ENCODE results near the gene ZNF317.
"Not testable (repeated sequence)": the region's sequence is repeated elsewhere in the genome, so short reads cannot be mapped to it uniquely, and the experiment has no call there.

ZNF317 gene

DNA sequence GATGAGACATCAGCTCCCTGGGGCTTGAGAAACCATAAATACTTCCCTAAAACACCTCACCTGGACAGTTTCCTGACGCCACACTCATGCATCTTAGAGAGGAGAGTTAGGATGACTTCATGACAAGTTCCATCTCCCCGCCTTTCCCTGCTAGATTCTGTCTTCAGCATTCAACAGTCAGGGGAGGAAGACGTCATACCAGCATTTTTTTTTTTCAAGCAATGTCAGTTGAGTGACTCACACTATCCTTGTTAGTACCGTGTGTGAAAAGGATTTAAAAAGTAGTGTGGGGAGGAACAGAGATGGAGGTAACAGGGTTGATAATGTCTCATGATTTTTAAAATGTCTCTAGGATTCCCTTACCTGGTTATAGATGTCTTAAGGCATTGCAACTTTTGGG is 38.7 kb downstream of the ZNF317 start, which contains the start of gene OR7D2:
OR7D2 (plus strand) TSS at position 79 of the 400 bp plus-strand sequence. CDS start 6,803 bp downstream, outside the sequence.
- no peak for DNase-seq

DNA sequence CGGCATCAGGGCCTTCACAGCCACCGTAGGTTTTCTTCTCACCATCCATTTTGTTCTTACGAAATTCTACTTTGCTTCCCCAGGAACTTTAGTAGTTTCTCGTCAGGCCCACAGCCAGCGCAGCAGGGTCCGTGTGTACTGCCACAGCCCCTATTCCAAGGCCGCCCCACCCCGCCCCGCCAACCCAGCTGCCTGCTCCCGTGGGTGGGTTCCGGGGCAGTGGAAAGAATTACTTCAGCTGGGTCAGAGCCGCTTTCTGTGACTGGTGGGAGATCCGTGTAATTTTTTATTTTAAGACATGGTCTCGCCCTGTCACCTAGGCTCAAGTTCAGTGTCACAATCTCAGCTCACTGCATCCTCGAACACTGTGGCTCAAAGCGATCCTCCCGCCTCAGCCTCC is 42.8 kb downstream of the ZNF317 start:
- no peak for DNase-seq

DNA sequence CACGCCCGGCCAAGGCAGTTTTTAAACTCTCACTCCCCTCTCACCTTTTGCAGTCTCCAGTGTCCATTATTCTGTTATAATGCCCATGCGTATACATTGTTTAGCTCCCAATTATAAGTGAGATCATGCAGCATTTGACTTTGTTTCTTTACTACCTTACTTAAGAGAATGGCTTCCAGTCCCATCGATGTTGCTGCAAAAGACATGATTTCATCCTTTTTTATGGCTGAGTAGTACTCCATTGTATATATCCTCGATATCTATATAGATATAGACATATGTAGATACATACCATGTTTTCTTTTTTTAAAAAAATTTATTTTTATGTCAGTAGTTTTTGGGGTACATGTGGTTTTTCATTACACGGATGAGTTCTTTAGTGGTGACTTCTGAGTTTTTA is 47.0 kb downstream of the ZNF317 start:
- DNase-seq = no peak

DNA sequence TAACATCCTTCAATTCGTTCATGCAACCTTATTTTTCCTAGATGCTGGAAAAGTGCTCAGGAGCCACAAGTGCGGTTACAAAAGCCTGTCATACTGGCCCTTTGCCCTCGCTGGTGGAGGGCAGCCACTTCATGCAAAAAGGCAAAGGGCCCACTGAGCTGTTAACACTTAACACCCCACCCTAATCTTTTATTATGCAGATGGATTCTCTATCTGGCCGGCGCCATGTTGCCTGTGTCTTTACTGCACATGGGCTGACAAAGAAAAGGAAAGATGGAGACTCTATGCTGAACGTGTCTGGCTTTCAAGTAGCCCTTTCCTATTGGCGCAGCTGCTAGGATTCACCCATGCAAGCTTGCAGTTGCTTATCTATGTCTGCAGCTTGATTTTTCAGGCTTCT is 49.3 kb downstream of the ZNF317 start:
- DNase-seq = no peak

DNA sequence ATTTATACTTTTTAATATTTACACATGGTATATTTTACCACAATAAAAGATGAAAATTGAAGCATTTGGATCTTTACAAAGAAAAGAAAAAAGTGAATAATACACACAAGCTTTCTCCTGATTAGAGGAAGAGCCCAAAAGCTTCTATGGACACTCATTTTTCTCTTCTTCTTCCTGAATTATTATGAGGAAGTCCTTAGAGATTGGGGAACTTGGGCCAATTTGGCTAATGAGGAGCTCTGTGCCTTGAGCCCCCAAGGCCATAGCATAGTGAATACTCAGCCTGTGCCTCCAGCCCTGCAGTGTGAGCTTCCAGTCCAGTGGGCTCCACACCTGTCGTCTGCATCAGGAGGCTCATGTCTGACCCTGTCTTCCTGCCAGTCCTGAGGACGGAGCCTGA is 57.8 kb downstream of the ZNF317 start:
- not testable (repeated sequence) for DNase-seq

DNA sequence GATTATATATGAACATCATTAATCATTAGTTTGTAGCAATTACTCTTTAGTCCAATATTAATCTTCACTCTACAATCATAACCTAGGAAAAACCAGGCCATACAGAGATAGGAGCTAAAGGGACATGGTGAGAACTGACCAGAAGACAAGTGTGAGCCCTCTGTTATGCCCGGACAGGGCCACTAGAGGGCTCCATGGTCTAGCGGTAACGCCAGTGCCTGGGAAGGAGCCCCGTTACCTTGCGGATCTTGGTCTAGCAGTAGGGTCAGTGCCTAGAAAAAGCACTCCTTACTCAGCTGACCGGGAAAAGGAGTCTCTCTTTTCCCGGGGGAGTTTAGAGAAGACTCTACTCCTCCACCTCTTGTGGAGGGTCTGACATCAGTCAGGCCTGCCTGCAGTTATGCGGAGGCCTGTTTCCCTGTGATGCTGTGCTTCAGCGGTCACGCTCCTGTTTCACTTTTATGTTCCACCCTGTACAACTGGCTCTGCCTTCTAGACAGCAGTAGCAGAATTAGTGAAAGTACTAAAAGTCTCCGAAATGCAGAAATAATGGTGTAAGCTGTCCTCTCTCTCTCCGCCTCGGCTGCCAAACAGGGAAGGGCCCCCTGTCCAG is 65.4 kb downstream of the ZNF317 start:
- peak; percentile 5 for DNase-seq
